WI38 (cell line): ENCODE results near the gene EFNA4.

ENCODE experiments used
- H3K4me3 ChIP-seq: 2 replicates; pipeline ENCODE4 v1.5.1; 2011; ENCODE audit warnings: low read depth, mild to moderate bottlenecking, control low read depth, low read length
- CTCF ChIP-seq: IDR thresholded peaks from 2 replicates; pipeline ENCODE4 v1.5.1; 2012; ENCODE audit warnings: low read depth, mild to moderate bottlenecking, control low read depth, low read length

Gene EFNA4

DNA sequence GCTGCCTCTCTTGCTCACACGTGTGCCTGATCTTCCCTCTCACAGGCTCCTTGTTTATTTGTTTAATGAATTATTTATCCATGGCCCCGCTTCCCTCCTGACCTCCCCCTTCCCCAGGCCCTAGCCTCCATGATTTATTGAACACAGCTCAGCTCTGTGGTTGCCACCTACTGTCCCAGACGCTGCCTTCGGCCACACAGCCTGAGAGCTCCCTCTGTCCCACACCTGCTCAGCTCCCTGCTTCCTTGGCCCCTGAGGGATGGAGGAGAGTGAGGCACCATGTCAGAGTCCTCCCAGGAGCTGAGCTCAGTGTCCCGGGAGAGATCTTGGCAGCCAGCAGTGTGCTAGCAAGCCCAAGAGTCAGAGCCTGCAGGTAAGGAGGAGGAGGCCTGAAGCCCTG is 12.0 kb downstream of the EFNA4 start:
- no peak for TF ChIP-seq CTCF
- no peak overlapping the region for H3K4me3 ChIP-seq

GRCh38 chr1:155076371-155076770 is 12.8 kb downstream of the EFNA4 start:
- no peak for TF ChIP-seq CTCF
- H3K4me3 ChIP-seq: no peak overlapping the region

DNA sequence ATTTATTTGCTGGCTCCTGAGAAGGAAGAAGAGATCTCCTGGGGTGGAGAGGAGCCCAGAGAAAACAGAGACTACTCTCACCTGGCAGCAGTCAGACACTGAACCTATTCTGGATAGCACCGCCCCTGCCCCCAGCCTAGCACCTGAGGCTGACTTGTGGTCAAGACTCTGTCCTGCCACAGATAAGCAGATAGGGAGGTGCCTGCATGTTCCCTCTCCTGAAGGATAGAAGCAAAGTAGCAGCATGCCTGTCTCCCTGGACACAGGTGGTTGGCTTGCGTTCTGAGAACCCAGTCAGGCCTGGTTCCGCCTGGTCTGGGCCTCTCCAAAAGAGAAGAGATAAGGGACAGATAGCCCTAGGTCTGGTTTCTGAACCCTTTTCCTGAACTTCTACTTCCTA is 13.8 kb downstream of the EFNA4 start:
- TF ChIP-seq CTCF: no peak
- H3K4me3 ChIP-seq: no peak overlapping the region

DNA sequence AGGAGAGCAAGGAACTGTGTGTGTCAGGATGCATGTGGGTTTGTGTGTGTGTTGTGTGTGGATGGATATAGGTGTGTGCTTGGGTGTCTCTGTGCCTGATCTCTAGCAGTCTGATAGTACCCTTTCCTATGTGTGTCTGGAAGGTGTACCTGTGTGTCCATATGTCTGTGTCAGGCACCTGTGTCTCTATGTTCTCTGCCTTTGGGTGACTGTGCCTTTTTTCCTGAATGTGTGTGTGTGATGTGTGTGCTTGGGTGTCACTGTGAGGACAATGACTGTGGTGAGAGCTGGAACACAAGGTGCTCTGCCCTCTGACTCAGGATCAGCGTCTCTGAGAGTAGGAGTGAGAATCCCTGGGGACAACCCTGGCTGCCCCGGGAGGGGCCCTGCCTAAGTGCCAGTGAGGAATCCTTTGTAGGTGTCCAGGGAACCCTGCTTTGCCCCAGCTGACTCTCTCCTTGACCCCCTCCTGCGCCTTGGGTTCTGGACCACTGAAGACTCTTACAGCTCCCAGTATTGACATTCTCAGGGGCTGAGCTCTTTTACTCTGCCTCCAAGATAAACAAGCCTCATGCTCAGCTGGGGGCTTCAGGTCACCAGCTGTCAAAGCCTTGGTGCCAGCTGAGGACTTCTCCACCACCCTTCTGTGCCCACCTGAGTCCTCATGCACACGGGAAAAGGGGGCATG is 14.4 kb downstream of the EFNA4 start:
- no peak for TF ChIP-seq CTCF
- no peak overlapping the region for H3K4me3 ChIP-seq

- no peak for TF ChIP-seq CTCF
- peak within 1 kb of the TSS; percentile 31 for H3K4me3 ChIP-seq
These were observed 15.1 kb downstream of the EFNA4 start, which contains the start of gene EFNA3 for GRCh38 chr1:155078469-155079209. EFNA3 (plus strand) TSS chr1:155078837; CDS start chr1:155078942, 105 bp downstream.

- no peak for TF ChIP-seq CTCF
- H3K4me3 ChIP-seq: peak overlapping the region; percentile 31
These were observed 15.6 kb downstream of the EFNA4 start for GRCh38 chr1:155079210-155079486.
